ENCODE data around the gene NTNG2. TPM values are rescaled to one million over a fixed set of nuclear protein-coding genes. Genes with fewer than 3 reads are reported as not detected.

NTNG2 gene
- polyA plus RNA-seq, 1 donor from 2014 or later: 0.43 TPM

- Histone ChIP-seq H3K79me2 (replicated peaks; ENCODE audit: insufficient read depth, low read length) (no peaks in the 10 kb centered on the region), H3K9ac (ENCODE audit: low read length) (no peak overlapping the region), H3K9me2 (ENCODE audit: insufficient read depth, low read length) (no peaks in the 10 kb centered on the region), H3K9me3 (ENCODE audit: low read length) (no peaks in the 10 kb centered on the region), H3K4me2 (ENCODE audit: low read length) (no peak overlapping the region), H3K27me3 (ENCODE audit: insufficient read depth, low read depth, low read length) (no peaks in the 10 kb centered on the region), H3K36me3 (ENCODE audit: insufficient read depth, low read length) (no peaks in the 10 kb centered on the region), H3K27ac (ENCODE audit: low read length) (no peak overlapping the region), H3K4me3 (ENCODE audit: low read length) (no peak overlapping the region), H2AFZ (ENCODE audit: low read depth, low read length) (no peak overlapping the region), H3F3A (ENCODE audit: insufficient read depth, low read length, poor library complexity, severe bottlenecking) (no peaks in the 10 kb centered on the region), H4K20me1 (ENCODE audit: insufficient read depth) (no peaks in the 10 kb centered on the region)
- TF ChIP-seq EZH2 (IDR thresholded peaks at IDR 0.05; ENCODE audit: borderline replicate concordance, insufficient read depth, low read length, poor library complexity, severe bottlenecking) (no peak), MXI1 (conservative IDR thresholded peaks at IDR 0.05; ENCODE audit: poor library complexity, severe bottlenecking) (no peak), POLR2AphosphoS5 (IDR thresholded peaks at IDR 0.05) (no peak), RAD21 (conservative IDR thresholded peaks at IDR 0.05) (no peak), REST (IDR thresholded peaks at IDR 0.05; ENCODE audit: borderline replicate concordance) (no peak), CTCF (IDR thresholded peaks at IDR 0.05; ENCODE audit: poor library complexity, severe bottlenecking) (no peak), SMC3 (conservative IDR thresholded peaks at IDR 0.05; ENCODE audit: poor library complexity) (no peak), EP300 (conservative IDR thresholded peaks at IDR 0.05; ENCODE audit: poor library complexity, severe bottlenecking) (no peak), TAF1 (IDR thresholded peaks at IDR 0.05; ENCODE audit: low read depth) (no peak)
Measured at GRCh38 chr9:132226571-132227430, 64.9 kb downstream of the NTNG2 start.

- H3K9ac ChIP-seq (ENCODE audit: low read length): no peak overlapping the region
- H3F3A ChIP-seq (ENCODE audit: insufficient read depth, low read length, poor library complexity, severe bottlenecking): no peaks in the 10 kb centered on the region
- TF ChIP-seq POLR2AphosphoS5 (IDR thresholded peaks at IDR 0.05): no peak
- no peak overlapping the region for H2AFZ ChIP-seq (ENCODE audit: low read depth, low read length)
- H3K79me2 ChIP-seq (replicated peaks; ENCODE audit: insufficient read depth, low read length): no peaks in the 10 kb centered on the region
- no peaks in the 10 kb centered on the region for H3K36me3 ChIP-seq (ENCODE audit: insufficient read depth, low read length)
- H3K9me2 ChIP-seq (ENCODE audit: insufficient read depth, low read length): no peaks in the 10 kb centered on the region
- no peaks in the 10 kb centered on the region for H4K20me1 ChIP-seq (ENCODE audit: insufficient read depth)
- no peak overlapping the region for H3K4me2 ChIP-seq (ENCODE audit: low read length)
- H3K4me3 ChIP-seq (ENCODE audit: low read length): no peak overlapping the region
- H3K27ac ChIP-seq (ENCODE audit: low read length): no peak overlapping the region
- H3K9me3 ChIP-seq (ENCODE audit: low read length): no peaks in the 10 kb centered on the region
- H3K27me3 ChIP-seq (ENCODE audit: insufficient read depth, low read depth, low read length): no peaks in the 10 kb centered on the region
Measured at GRCh38 chr9:132228062-132228461, 66.2 kb downstream of the NTNG2 start.

All from neural cell (in vitro differentiated cells).